C1 segment of cervical spinal cord (tissue), 14 donors: ENCODE results near the gene KCNE3.

ENCODE experiments used
- DNase-seq, 14 donors: peaks; one replicate each; lab custom pipeline; 2025; lab: John Stamatoyannopoulos, UW

The KCNE3 gene

GRCh38 chr11:74466916-74467885 lies at the start of gene KCNE3:
TSS of gene KCNE3 (minus strand) at chr11:74467549. CDS start at chr11:74457563, 9,986 bp downstream.
- DNase-seq, result peak in 2 of 14 donors; percentile 4 to 44

- no peak for DNase-seq
Measured at GRCh38 chr11:74507582-74507981, 40.2 kb upstream of the KCNE3 start.

GRCh38 chr11:74506823-74507222 lies 39.5 kb upstream of the KCNE3 start:
- no peak for DNase-seq

GRCh38 chr11:74505911-74506310 lies 38.6 kb upstream of the KCNE3 start:
- no peak for DNase-seq

- no peak for DNase-seq
Measured at GRCh38 chr11:74504100-74504691, 36.8 kb upstream of the KCNE3 start.

- DNase-seq, result no peak
Measured at GRCh38 chr11:74494916-74495315, 27.6 kb upstream of the KCNE3 start.

- no peak for DNase-seq
Measured at GRCh38 chr11:74493791-74494630, 26.7 kb upstream of the KCNE3 start.

- peak; percentile 35 to 96 (median 83) for DNase-seq
Measured at GRCh38 chr11:74492974-74493790, 25.8 kb upstream of the KCNE3 start, which contains the start of gene LIPT2. TSS of gene LIPT2 (minus strand) at chr11:74493724. CDS start at chr11:74493703, 21 bp downstream.

- no peak for DNase-seq
Measured at GRCh38 chr11:74492084-74492483, 24.7 kb upstream of the KCNE3 start.

GRCh38 chr11:74490941-74491340 lies 23.6 kb upstream of the KCNE3 start:
- no peak for DNase-seq

- DNase-seq, result no peak
Measured at GRCh38 chr11:74487875-74488274, 20.5 kb upstream of the KCNE3 start.

- DNase-seq, result no peak
Measured at GRCh38 chr11:74485868-74486267, 18.5 kb upstream of the KCNE3 start.

GRCh38 chr11:74480688-74481417 lies 13.5 kb upstream of the KCNE3 start:
- DNase-seq, result no peak

GRCh38 chr11:74479732-74480123 lies 12.4 kb upstream of the KCNE3 start:
- no peak for DNase-seq

- no peak for DNase-seq
Measured at GRCh38 chr11:74478877-74479731, 11.8 kb upstream of the KCNE3 start.

GRCh38 chr11:74476536-74476935 lies 9.2 kb upstream of the KCNE3 start:
- DNase-seq, result no peak

GRCh38 chr11:74474316-74474715 lies 7.0 kb upstream of the KCNE3 start:
- DNase-seq, result no peak

- no peak for DNase-seq
Measured at GRCh38 chr11:74473382-74474173, 6.2 kb upstream of the KCNE3 start.
